MM.1S (cell line): ENCODE results near the gene AKT1S1.

ENCODE experiments used
- DNase-seq: peaks from one replicate; pipeline ENCODE4 v3.0.0-alpha.2; 2015
- H2AFZ ChIP-seq: fragments of 300-600 bp; sonication (generic); 2 replicates; pipeline ENCODE4 v1.6.0; 2016; ENCODE audit warnings: antibody characterized with exemption, low read length
- H3F3A ChIP-seq: fragments of 300-600 bp; sonication (generic); 2 replicates; pipeline ENCODE4 v1.6.1; 2016; ENCODE audit warnings: mild to moderate bottlenecking, antibody characterized with exemption, low read length, moderate library complexity, mixed read lengths; ENCODE audit not compliant: insufficient read depth
- H3K27ac ChIP-seq: fragments of 300-600 bp; sonication (generic); 2 replicates; pipeline ENCODE4 v1.5.1; 2016; ENCODE audit warnings: mild to moderate bottlenecking, low read length
- H3K27me3 ChIP-seq: fragments of 300-600 bp; sonication (generic); replicated peaks from 2 replicates; pipeline ENCODE4 v1.6.0; 2016; ENCODE audit warnings: low read length; ENCODE audit not compliant: insufficient read depth
- H3K36me3 ChIP-seq: fragments of 300-600 bp; sonication (generic); replicated peaks from 2 replicates; pipeline ENCODE4 v1.6.1; 2016; ENCODE audit warnings: mild to moderate bottlenecking, low read length, mixed read lengths; ENCODE audit not compliant: insufficient read depth
- H3K4me1 ChIP-seq: fragments of 300-600 bp; sonication (generic); 2 replicates; pipeline ENCODE4 v1.6.1; 2016; ENCODE audit warnings: low read length, mixed read lengths
- H3K4me2 ChIP-seq: fragments of 300-600 bp; sonication (generic); 2 replicates; pipeline ENCODE4 v1.6.0; 2016; ENCODE audit warnings: low read depth, low read length
- H3K4me3 ChIP-seq: fragments of 300-600 bp; sonication (generic); 2 replicates; pipeline ENCODE4 v1.5.1; 2016; ENCODE audit warnings: low read length, mixed read lengths
- H3K79me2 ChIP-seq: fragments of 300-600 bp; sonication (generic); 2 replicates; pipeline ENCODE4 v1.6.1; 2016; ENCODE audit warnings: mixed run types, low read length, mixed read lengths
- H3K9ac ChIP-seq: fragments of 300-600 bp; sonication (generic); 2 replicates; pipeline ENCODE4 v1.6.1; 2016; ENCODE audit warnings: low read length, mixed read lengths
- H3K9me2 ChIP-seq: fragments of 300-600 bp; sonication (generic); replicated peaks from 2 replicates; pipeline ENCODE4 v1.6.1; 2016; ENCODE audit warnings: mild to moderate bottlenecking, low read length, mixed read lengths; ENCODE audit not compliant: insufficient read depth
- H3K9me3 ChIP-seq: fragments of 300-600 bp; sonication (generic); replicated peaks from 2 replicates; pipeline ENCODE4 v1.6.1; 2016; ENCODE audit warnings: mild to moderate bottlenecking, low read length, mixed read lengths; ENCODE audit not compliant: insufficient read depth
- H4K20me1 ChIP-seq: fragments of 300-600 bp; sonication (generic); 2 replicates; pipeline ENCODE4 v1.6.1; 2016; ENCODE audit warnings: mild to moderate bottlenecking, low read length, moderate library complexity, mixed read lengths; ENCODE audit not compliant: insufficient read depth
- CTCF ChIP-seq: fragments of 300-600 bp; sonication (generic); IDR thresholded peaks from 2 replicates; pipeline ENCODE4 v1.5.1; 2016; ENCODE audit warnings: antibody characterized with exemption, low read length, mixed read lengths
- EZH2 ChIP-seq: fragments of 300-600 bp; sonication (generic); optimal IDR thresholded peaks from 2 replicates; pipeline ENCODE3; 2017; ENCODE audit warnings: low read depth, mild to moderate bottlenecking, antibody characterized with exemption, low read length, mixed read lengths
- EZH2phosphoT487 ChIP-seq: fragments of 300-600 bp; sonication (generic); IDR thresholded peaks from 2 replicates; pipeline ENCODE4 v1.6.1; 2018; ENCODE audit warnings: antibody characterized with exemption, low read length

AKT1S1 gene

DNA sequence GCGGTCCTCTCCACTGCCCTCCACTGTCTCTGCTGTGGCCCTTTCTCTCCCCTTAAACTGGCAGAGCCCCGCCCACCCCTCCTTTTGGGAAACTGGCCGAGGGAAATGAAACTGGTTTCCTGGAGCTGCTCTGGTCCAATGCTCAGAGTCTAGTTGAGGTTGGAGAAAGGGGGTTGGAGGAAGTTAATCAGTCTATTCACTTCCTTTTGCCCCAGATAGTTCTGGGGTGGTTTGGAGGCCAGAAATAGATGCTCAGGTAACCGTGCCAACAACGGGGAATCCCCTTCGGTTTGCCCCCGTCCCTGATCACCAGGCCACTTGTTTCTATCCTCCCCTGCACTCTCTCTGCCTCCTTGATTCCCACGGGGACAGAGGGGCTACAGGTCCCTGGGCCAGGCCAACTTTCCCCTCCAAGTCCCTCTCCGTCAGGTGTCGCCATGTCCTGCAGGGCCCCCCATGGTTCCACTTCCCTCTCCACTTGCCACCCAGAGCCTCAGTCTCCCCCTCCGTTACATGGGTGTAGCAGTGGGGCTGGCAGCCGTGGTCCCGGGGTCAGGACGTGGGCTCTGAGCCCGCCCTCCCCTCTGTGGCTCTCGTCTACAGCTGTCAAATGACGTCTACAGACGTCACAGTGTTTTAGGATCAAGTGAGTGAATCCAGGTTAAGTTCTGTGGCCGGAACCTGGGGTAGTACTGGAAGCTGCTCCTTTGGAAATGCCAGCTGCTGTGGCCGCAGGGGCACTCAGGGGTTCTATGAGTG lies 19.9 kb upstream of the AKT1S1 start, which contains the start of gene IL4I1:
Gene IL4I1, minus strand, starts transcription at position 25 of the 759 bp plus-strand sequence. CDS start 727 bp downstream, outside the sequence.
- Histone ChIP-seq H3K36me3 (no peaks in the 10 kb centered on the region), H3K79me2 (no peaks in the 10 kb centered on the region), H3K27ac (peak within 1 kb of the TSS; percentile 95), H3F3A (peaks cover 16% of the 10 kb centered on the region), H3K27me3 (no peaks in the 10 kb centered on the region), H3K4me3 (peak within 1 kb of the TSS; percentile 53), H3K9me2 (no peaks in the 10 kb centered on the region), H3K4me2 (peak within 1 kb of the TSS; percentile 74), H4K20me1 (no peaks in the 10 kb centered on the region), H3K9me3 (no peaks in the 10 kb centered on the region), H2AFZ (peak within 1 kb of the TSS; percentile 61), H3K4me1 (peaks cover 14% of the 10 kb centered on the region), H3K9ac (peak within 1 kb of the TSS; percentile 74)
- TF ChIP-seq CTCF: no peak
- TF ChIP-seq EZH2phosphoT487: no peak
- no peak for TF ChIP-seq EZH2
- peak; percentile 75 for DNase-seq

DNA sequence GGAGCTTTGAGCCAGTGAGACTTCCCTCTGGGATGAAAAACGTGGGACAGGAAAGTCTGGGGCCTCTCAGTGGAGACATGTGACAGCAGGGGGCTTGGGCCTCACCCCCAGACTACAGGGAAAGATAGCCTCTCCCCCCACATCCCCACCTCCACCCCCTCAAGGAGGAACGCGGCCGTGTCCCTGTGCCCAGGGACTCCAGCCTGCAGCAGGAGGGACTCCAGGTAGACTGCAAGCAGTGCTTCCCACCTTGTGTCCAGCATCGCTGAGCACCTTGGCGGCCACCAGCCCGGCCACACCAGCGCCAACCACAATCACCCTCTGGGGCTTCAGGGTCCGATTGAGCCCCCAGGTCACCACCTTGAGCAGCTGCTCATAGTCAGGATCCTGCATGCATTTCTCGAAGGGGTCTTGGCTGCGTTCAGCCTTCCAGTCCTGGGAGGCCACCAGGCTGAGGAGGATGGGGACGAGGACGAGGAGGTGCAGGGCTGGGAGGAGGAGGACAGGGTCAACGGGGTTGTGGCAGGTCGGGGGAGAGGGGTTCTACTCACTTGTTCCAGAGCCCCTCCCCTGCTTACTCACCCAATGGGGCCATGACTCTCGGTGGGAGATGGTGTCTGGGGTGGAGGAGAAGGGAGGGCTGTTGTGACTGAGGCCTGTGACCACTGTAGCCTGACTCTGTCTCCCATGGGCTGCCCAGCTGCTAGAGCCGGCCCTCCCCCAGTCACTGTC lies 18.6 kb upstream of the AKT1S1 start:
- peaks cover 5% of the 10 kb centered on the region; the same call in 1 of the 2 replicates for H3K27me3 ChIP-seq

DNA sequence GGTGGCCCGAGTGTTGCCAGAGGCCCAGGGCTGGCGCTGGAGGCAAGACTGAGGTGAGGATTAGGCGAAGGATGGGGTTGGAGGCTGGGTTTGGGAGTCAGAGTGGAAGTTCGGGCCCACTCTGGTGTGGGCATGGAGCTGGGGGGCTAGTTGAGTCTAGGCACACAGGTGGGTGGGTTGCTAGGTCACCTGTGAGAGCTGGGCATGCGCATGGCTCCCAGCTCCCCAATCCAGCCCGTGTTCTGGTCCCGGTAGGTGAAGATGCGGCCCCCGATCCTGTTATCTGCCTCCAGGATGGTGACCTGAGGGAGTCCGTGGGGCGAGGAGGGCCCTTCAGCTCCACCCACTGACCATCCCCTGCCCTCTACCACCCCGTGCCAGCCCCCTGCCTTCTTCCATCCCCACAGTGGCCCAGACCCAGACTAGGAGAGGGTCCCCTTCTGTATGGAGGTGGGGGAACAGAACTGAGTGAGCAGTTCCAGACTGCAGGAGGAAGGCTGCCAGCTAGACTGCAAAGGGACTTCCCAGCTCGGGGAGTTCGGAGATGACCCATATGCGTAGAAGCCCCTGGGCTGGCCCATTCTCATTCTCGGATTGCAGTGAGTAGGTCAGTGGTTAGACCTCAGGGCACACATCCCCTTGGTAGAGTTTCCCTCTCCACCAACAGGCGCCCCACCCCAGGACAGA lies 17.9 kb upstream of the AKT1S1 start:
- H3K4me2 ChIP-seq: no peak overlapping the region
- no peak overlapping the region for H2AFZ ChIP-seq
- peaks cover 5% of the 10 kb centered on the region; the same call in 1 of the 2 replicates for H3K27me3 ChIP-seq
- no peak overlapping the region for H3K9ac ChIP-seq
- peaks cover 14% of the 10 kb centered on the region for H3K4me1 ChIP-seq
- no peak for DNase-seq
- no peak overlapping the region for H3K4me3 ChIP-seq
- H3K9me3 ChIP-seq: no peaks in the 10 kb centered on the region
- TF ChIP-seq EZH2 (no peak), EZH2phosphoT487 (no peak)
- no peaks in the 10 kb centered on the region for H3K79me2 ChIP-seq
- H3K36me3 ChIP-seq: no peaks in the 10 kb centered on the region
- H3F3A ChIP-seq: peaks cover 16% of the 10 kb centered on the region
- H4K20me1 ChIP-seq: no peaks in the 10 kb centered on the region
- H3K27ac ChIP-seq: no peak overlapping the region
- H3K9me2 ChIP-seq: no peaks in the 10 kb centered on the region

More for the DNA sequence above, 18.6 kb upstream of the AKT1S1 start:
- TF ChIP-seq CTCF (no peak), EZH2 (no peak), EZH2phosphoT487 (no peak)
- Histone ChIP-seq H3K9ac (no peak overlapping the region), H3K27ac (no peak overlapping the region), H3K4me1 (peaks cover 14% of the 10 kb centered on the region), H2AFZ (no peak overlapping the region), H3K36me3 (no peaks in the 10 kb centered on the region), H3K4me2 (no peak overlapping the region), H4K20me1 (no peaks in the 10 kb centered on the region), H3F3A (peaks cover 16% of the 10 kb centered on the region), H3K9me3 (no peaks in the 10 kb centered on the region), H3K4me3 (no peak overlapping the region), H3K9me2 (no peaks in the 10 kb centered on the region), H3K79me2 (no peaks in the 10 kb centered on the region)
- no peak for DNase-seq
